ENCODE measurements around the gene SH2D7. TPM values are rescaled to one million over a fixed set of nuclear protein-coding genes. Genes with fewer than 3 reads are reported as not detected.

SH2D7 gene
- total and polyA plus RNA-seq, 2 experiments from 2014 or later = 0.31 TPM; not detected in 1

DNA sequence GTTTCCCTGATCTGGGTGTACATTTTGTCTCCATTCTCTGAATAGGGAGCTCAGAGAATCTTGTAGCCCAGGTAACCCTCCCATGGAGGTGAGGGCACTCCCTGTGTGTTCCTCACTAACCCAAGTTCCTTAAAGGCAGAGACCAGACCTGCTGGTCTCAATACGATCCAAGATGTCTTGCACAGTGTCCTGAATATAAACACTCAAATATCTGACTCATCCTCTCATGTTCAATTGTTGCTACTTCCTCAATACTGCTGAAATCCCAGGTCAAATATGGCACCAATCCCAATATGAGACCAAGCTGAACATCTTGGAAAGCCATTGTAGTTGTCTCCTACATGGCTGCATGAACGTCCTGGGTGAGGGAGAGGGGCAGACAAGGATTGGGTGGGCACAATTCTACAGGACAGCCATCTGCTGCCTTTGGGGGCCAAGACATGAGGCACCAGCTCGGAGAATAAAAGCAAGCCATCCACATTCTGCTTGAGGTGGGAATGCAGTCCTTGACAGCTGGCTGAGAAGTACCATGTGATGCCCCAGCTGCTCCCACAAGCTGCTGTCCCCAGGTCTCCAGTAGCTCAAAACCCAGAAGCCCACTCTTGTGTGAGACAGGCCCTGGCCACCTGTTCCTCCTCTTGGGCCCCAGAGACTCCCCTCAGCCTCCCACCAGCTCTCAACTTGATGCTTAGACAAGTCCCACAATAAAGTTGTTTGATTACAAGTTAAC lies 33.1 kb upstream of the SH2D7 start (continued):
- TF ChIP-seq, protein P1, sequence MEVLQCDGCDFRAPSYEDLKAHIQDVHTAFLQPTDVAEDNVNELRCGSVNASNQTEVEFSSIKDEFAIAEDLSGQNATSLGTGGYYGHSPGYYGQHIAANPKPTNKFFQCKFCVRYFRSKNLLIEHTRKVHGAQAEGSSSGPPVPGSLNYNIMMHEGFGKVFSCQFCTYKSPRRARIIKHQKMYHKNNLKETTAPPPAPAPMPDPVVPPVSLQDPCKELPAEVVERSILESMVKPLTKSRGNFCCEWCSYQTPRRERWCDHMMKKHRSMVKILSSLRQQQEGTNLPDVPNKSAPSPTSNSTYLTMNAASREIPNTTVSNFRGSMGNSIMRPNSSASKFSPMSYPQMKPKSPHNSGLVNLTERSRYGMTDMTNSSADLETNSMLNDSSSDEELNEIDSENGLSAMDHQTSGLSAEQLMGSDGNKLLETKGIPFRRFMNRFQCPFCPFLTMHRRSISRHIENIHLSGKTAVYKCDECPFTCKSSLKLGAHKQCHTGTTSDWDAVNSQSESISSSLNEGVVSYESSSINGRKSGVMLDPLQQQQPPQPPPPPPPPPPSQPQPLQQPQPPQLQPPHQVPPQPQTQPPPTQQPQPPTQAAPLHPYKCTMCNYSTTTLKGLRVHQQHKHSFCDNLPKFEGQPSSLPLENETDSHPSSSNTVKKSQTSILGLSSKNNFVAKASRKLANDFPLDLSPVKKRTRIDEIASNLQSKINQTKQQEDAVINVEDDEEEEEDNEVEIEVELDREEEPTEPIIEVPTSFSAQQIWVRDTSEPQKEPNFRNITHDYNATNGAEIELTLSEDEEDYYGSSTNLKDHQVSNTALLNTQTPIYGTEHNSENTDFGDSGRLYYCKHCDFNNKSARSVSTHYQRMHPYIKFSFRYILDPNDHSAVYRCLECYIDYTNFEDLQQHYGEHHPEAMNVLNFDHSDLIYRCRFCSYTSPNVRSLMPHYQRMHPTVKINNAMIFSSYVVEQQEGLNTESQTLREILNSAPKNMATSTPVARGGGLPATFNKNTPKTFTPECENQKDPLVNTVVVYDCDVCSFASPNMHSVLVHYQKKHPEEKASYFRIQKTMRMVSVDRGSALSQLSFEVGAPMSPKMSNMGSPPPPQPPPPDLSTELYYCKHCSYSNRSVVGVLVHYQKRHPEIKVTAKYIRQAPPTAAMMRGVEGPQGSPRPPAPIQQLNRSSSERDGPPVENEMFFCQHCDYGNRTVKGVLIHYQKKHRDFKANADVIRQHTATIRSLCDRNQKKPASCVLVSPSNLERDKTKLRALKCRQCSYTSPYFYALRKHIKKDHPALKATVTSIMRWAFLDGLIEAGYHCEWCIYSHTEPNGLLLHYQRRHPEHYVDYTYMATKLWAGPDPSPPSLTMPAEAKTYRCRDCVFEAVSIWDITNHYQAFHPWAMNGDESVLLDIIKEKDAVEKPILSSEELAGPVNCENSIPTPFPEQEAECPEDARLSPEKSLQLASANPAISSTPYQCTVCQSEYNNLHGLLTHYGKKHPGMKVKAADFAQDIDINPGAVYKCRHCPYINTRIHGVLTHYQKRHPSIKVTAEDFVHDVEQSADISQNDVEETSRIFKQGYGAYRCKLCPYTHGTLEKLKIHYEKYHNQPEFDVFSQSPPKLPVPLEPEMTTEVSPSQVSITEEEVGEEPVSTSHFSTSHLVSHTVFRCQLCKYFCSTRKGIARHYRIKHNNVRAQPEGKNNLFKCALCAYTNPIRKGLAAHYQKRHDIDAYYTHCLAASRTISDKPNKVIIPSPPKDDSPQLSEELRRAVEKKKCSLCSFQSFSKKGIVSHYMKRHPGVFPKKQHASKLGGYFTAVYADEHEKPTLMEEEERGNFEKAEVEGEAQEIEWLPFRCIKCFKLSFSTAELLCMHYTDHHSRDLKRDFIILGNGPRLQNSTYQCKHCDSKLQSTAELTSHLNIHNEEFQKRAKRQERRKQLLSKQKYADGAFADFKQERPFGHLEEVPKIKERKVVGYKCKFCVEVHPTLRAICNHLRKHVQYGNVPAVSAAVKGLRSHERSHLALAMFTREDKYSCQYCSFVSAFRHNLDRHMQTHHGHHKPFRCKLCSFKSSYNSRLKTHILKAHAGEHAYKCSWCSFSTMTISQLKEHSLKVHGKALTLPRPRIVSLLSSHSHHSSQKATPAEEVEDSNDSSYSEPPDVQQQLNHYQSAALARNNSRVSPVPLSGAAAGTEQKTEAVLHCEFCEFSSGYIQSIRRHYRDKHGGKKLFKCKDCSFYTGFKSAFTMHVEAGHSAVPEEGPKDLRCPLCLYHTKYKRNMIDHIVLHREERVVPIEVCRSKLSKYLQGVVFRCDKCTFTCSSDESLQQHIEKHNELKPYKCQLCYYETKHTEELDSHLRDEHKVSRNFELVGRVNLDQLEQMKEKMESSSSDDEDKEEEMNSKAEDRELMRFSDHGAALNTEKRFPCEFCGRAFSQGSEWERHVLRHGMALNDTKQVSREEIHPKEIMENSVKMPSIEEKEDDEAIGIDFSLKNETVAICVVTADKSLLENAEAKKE (CRISPR knock-in tag; IDR thresholded peaks at IDR 0.05) = no peak
- TF ChIP-seq, protein P2, sequence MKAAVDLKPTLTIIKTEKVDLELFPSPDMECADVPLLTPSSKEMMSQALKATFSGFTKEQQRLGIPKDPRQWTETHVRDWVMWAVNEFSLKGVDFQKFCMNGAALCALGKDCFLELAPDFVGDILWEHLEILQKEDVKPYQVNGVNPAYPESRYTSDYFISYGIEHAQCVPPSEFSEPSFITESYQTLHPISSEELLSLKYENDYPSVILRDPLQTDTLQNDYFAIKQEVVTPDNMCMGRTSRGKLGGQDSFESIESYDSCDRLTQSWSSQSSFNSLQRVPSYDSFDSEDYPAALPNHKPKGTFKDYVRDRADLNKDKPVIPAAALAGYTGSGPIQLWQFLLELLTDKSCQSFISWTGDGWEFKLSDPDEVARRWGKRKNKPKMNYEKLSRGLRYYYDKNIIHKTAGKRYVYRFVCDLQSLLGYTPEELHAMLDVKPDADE (IDR thresholded peaks at IDR 0.05) = no peak

DNA sequence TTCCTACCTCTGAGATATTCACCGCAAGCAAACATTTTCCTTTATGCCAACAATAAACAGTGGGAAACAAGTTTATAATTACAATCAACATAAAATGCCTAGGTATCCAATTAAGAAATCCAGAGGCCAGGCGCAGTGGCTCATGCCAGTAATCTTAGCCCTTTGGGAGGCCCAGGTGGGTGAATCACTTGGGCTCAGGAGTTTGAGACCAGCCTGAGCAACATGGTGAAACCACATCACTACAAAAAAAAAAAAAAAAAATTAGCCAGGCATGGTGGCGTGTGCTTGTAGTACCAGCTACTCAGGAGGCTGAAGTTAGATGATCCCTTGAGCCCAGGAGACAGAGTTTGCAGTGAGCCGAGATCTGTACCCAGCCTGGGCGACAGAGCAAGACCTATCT lies 32.1 kb upstream of the SH2D7 start:
- H3K27ac ChIP-seq (ENCODE audit: low read depth) = no peak overlapping the region
- ATAC-seq = no peak
- H3K4me3 Mint-ChIP-seq = no peak overlapping the region
- no peak overlapping the region for H3K27ac Mint-ChIP-seq
- H3K4me1 ChIP-seq (ENCODE audit: insufficient read depth) = peaks cover 22% of the 10 kb centered on the region
- H3K4me1 Mint-ChIP-seq = peaks cover 18% of the 10 kb centered on the region
- peaks cover 67% of the 10 kb centered on the region for H3K79me2 ChIP-seq (replicated peaks; ENCODE audit: insufficient read depth)
- DNase-seq (ENCODE audit: low spot score) = no peak
- no peak overlapping the region for H3K4me3 ChIP-seq
- no peak overlapping the region for H2AFZ ChIP-seq
- H3F3A ChIP-seq (replicated peaks; ENCODE audit: low read depth) = no peaks in the 10 kb centered on the region
- peaks cover 6% of the 10 kb centered on the region for H4K20me1 ChIP-seq (replicated peaks; ENCODE audit: insufficient read depth)
- peaks cover 6% of the 10 kb centered on the region for H3K27me3 Mint-ChIP-seq (ENCODE audit: insufficient read depth, low read depth, poor library complexity)
- no peaks in the 10 kb centered on the region for H3K9me2 ChIP-seq (ENCODE audit: insufficient read depth)
- no peaks in the 10 kb centered on the region for H3K27me3 ChIP-seq (ENCODE audit: insufficient read depth)
- H3K36me3 ChIP-seq (ENCODE audit: insufficient read depth) = no peaks in the 10 kb centered on the region
- H3K36me3 Mint-ChIP-seq (ENCODE audit: low read depth) = no peaks in the 10 kb centered on the region
- H3K9me3 Mint-ChIP-seq = no peaks in the 10 kb centered on the region
- H3K4me2 ChIP-seq = no peak overlapping the region
- TF ChIP-seq ZNF331 (CRISPR knock-in tag; IDR thresholded peaks at IDR 0.05; ENCODE audit: low read depth) (no peak), STAT1 (IDR thresholded peaks at IDR 0.05; ENCODE audit: unreplicated experiment) (no peak), ZNF114 (CRISPR knock-in tag; IDR thresholded peaks at IDR 0.05) (no peak), JUNB (IDR thresholded peaks at IDR 0.05; ENCODE audit: unreplicated experiment) (no peak), CREB1 (CRISPR knock-in tag; IDR thresholded peaks at IDR 0.05; ENCODE audit: low read depth) (no peak), EZH2 (IDR thresholded peaks at IDR 0.05; ENCODE audit: low read depth, unreplicated experiment) (no peak), POLR2AphosphoS5 (IDR thresholded peaks at IDR 0.05; ENCODE audit: low read depth) (no peak), EZH2phosphoT487 (IDR thresholded peaks at IDR 0.05; ENCODE audit: unreplicated experiment) (no peak)
- TF ChIP-seq, protein P2 (IDR thresholded peaks at IDR 0.05) = no peak
